CD14-positive monocyte (primary cell): ENCODE data around the gene MRPS23. TPM values are rescaled to one million over a fixed set of nuclear protein-coding genes. Genes with fewer than 3 reads are reported as not detected.

Experiments used
- DNase-seq, 3 donors: peaks; one replicate each; pipeline ENCODE4 v3.0.0-alpha.2; 2011 to 2022
- H2AFZ ChIP-seq: 2 replicates; pipeline ENCODE4 v1.6.0; 2012; ENCODE audit warnings: mild to moderate bottlenecking, low read depth, low read length, inconsistent platforms; ENCODE audit not compliant: insufficient read depth, poor library complexity, severe bottlenecking
- H3K27ac ChIP-seq, 2 donors: 1 replicate in 1 of 2; 2 replicates in 1 of 2; pipeline ENCODE4 v1.5.1; 2012 to 2013; ENCODE audit warnings: low read length in 2 of 2, control low read depth in 1 of 2, inconsistent platforms in 1 of 2, low read depth in 1 of 2, mild to moderate bottlenecking in 1 of 2
- H3K27me3 ChIP-seq, 2 donors: one replicate each; pipeline versions ENCODE4 v1.6.0 to v1.6.1; 2011 to 2013; ENCODE audit warnings: low read length in 2 of 2; ENCODE audit not compliant: control insufficient read depth in 2 of 2, insufficient read depth in 2 of 2
- H3K36me3 ChIP-seq, 2 donors: replicated peaks in 1 of 2; 1 replicate in 1 of 2; 2 replicates in 1 of 2; pipeline versions ENCODE4 v1.5.1 to v1.6.1; 2012 to 2013; ENCODE audit warnings: low read length in 2 of 2, control low read depth in 1 of 2, inconsistent platforms in 1 of 2, mild to moderate bottlenecking in 1 of 2; ENCODE audit not compliant: insufficient read depth in 2 of 2, control insufficient read depth in 1 of 2
- H3K4me1 ChIP-seq, 2 donors: 1 replicate in 1 of 2; 2 replicates in 1 of 2; pipeline versions ENCODE4 v1.5.1 to v1.6.1; 2012 to 2013; ENCODE audit warnings: low read length in 2 of 2, control low read depth in 1 of 2, inconsistent platforms in 1 of 2, mild to moderate bottlenecking in 1 of 2, moderate library complexity in 1 of 2; ENCODE audit not compliant: insufficient read depth in 2 of 2, control insufficient read depth in 1 of 2
- H3K4me2 ChIP-seq: replicated peaks from 2 replicates; pipeline ENCODE3; 2012; ENCODE audit warnings: low read length, moderate library complexity, mild to moderate bottlenecking; ENCODE audit not compliant: poor library complexity, severe bottlenecking; ENCODE audit errors: extremely low read depth
- H3K4me3 ChIP-seq, 3 experiments: fragments of 200-600 bp in 1 of 3; sonication (generic) in 1 of 3; replicated peaks in 1 of 3; 1 replicate in 2 of 3; 2 replicates in 1 of 3; pipeline ENCODE4 v1.5.1; 2011 to 2013; ENCODE audit warnings: low read length in 3 of 3, mild to moderate bottlenecking in 3 of 3, control low read depth in 2 of 3, low read depth in 2 of 3, inconsistent platforms in 1 of 3, moderate library complexity in 1 of 3
- H3K79me2 ChIP-seq: 2 replicates; pipeline ENCODE4 v1.6.0; 2012; ENCODE audit warnings: mild to moderate bottlenecking, control low read depth, inconsistent platforms, low read length, moderate library complexity; ENCODE audit not compliant: insufficient read depth
- H3K9ac ChIP-seq: 2 replicates; pipeline ENCODE4 v1.6.0; 2017; ENCODE audit warnings: low read length, mild to moderate bottlenecking; ENCODE audit not compliant: insufficient read depth, poor library complexity, severe bottlenecking
- H3K9me3 ChIP-seq, 2 donors: replicated peaks in 1 of 2; 1 replicate in 1 of 2; 2 replicates in 1 of 2; pipeline versions ENCODE4 v1.5.1 to v1.6.1; 2012 to 2013; ENCODE audit warnings: low read length in 2 of 2, control low read depth in 1 of 2; ENCODE audit not compliant: control insufficient read depth in 1 of 2, insufficient read depth in 1 of 2
- H4K20me1 ChIP-seq: 2 replicates; pipeline ENCODE4 v1.6.0; 2012; ENCODE audit warnings: mild to moderate bottlenecking, low read length, control low read depth, moderate library complexity; ENCODE audit not compliant: insufficient read depth
- H3K27ac Mint-ChIP-seq, 7 donors: one replicate each; pipeline ENCODE4 v1.8.0; 2020; ENCODE audit warnings: mild to moderate bottlenecking in 7 of 7, mixed read lengths in 7 of 7, moderate library complexity in 6 of 7, inconsistent platforms in 2 of 7
- H3K27me3 Mint-ChIP-seq, 3 donors: one replicate each; pipeline ENCODE4 v1.8.0; 2021 to 2022; ENCODE audit warnings: low read depth in 3 of 3, mild to moderate bottlenecking in 3 of 3, mixed read lengths in 3 of 3, moderate library complexity in 3 of 3, inconsistent platforms in 1 of 3
- H3K36me3 Mint-ChIP-seq, 2 donors: one replicate each; pipeline ENCODE4 v1.8.0; 2020; ENCODE audit warnings: mixed read lengths in 2 of 2, inconsistent platforms in 1 of 2, mild to moderate bottlenecking in 1 of 2
- H3K4me1 Mint-ChIP-seq: one replicate; pipeline ENCODE4 v1.8.0; 2020; ENCODE audit warnings: mild to moderate bottlenecking, mixed read lengths
- H3K4me3 Mint-ChIP-seq, 2 donors: one replicate each; pipeline ENCODE4 v1.8.0; 2020; ENCODE audit warnings: mild to moderate bottlenecking in 2 of 2, mixed read lengths in 2 of 2, moderate library complexity in 1 of 2
- H3K9me3 Mint-ChIP-seq, 7 donors: one replicate each; pipeline ENCODE4 v1.8.0; 2020 to 2022; ENCODE audit warnings: mixed read lengths in 7 of 7, mild to moderate bottlenecking in 6 of 7, moderate library complexity in 6 of 7, inconsistent platforms in 2 of 7
- WGBS: methylation state at CpG from one replicate; pipeline ENCODE4 v1.1.5; 2013; ENCODE audit warnings: missing lambda C conversion rate; ENCODE audit not compliant: insufficient coverage; 5-methylcytosine and 5-hydroxymethylcytosine counted together
- intact Hi-C, 2 donors: fragments of 100-400 bp; cut with micrococcal nuclease; formaldehyde crosslinking; loops; one replicate each; pipeline versions ENCODE4 v1.15.0 to v1.15.1; 2023
- polyA plus RNA-seq, 3 donors: library from polyadenylated mRNA; depleted of rRNA in 1 of 3; unstranded in 2 of 3; stranded (reverse) in 1 of 3; fragments of 300-500 nt in 2 of 3; fragments of >200 nt in 1 of 3; fragmentation: Illumina TruSeq in 2 of 3; gene quantifications; 1 replicate in 2 of 3; 2 replicates in 1 of 3; pipeline ENCODE4 v1.2.3, GENCODE V29; 2012 to 2021
- TF ChIP-seq, protein P1 (sequence below): fragments of 200-600 bp; IDR thresholded peaks from one replicate; pipeline ENCODE4 v1.8.0; 2022; ENCODE audit warnings: antibody characterized with exemption, mild to moderate bottlenecking

MRPS23 gene
- polyA plus RNA-seq, 3 donors = 14.5 to 40.6 (median 32.7) TPM

DNA sequence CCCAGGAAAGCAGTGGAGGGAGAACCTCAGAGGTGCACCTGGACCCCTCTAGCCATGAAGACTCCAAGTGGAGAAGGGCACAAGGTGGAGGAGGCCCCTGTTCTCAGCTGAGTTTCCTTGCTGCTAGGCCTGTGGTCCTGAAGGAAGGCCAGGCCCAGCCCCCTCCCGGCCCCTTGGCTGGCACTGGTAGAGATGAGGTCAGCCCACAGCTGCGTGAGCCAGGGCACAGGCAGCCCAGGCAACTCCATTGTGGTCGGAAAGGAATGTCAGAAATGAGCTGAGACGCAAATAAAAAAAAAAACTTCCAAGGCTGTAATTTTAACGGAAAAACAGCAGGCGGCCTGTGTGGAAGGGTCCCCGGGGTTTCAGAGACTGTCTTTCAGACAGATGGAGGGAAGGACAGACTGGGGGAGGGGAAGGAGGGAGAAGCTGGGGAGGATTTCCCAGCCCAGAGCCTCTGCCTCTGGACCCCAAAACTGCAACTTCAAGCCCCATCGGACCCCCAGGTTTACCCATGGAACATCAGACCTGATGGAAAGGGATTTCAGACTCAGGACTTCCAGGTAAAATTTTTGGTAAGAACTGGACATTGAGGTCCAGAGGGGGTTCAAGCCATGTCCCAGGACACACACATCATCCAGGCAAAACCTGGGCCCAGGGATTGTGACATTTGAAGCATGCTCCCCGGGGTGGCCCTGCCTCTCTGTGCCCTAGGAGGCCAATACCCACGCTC lies 25.6 kb upstream of the MRPS23 start:
- no peak overlapping the region for H3K27ac ChIP-seq
- WGBS = 34% methylated on average over 6 of the region's 10 CpGs
- H3K4me1 Mint-ChIP-seq = peaks cover 51% of the 10 kb centered on the region
- peaks cover 17% of the 10 kb centered on the region for H4K20me1 ChIP-seq
- H3K27ac Mint-ChIP-seq = peak overlapping the region in 1 of 7 donors; percentile 45
- H3K9ac ChIP-seq = no peak overlapping the region
- TF ChIP-seq, protein P1, sequence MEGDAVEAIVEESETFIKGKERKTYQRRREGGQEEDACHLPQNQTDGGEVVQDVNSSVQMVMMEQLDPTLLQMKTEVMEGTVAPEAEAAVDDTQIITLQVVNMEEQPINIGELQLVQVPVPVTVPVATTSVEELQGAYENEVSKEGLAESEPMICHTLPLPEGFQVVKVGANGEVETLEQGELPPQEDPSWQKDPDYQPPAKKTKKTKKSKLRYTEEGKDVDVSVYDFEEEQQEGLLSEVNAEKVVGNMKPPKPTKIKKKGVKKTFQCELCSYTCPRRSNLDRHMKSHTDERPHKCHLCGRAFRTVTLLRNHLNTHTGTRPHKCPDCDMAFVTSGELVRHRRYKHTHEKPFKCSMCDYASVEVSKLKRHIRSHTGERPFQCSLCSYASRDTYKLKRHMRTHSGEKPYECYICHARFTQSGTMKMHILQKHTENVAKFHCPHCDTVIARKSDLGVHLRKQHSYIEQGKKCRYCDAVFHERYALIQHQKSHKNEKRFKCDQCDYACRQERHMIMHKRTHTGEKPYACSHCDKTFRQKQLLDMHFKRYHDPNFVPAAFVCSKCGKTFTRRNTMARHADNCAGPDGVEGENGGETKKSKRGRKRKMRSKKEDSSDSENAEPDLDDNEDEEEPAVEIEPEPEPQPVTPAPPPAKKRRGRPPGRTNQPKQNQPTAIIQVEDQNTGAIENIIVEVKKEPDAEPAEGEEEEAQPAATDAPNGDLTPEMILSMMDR = no peak
- H3K4me1 ChIP-seq = peaks cover 35 to 46% of the 10 kb centered on the region in 2 donors
- H3K4me3 ChIP-seq = no peak overlapping the region
- peaks cover 12 to 57% of the 10 kb centered on the region in 2 donors for H3K36me3 ChIP-seq
- peaks cover 9 to 14% (median 11%) of the 10 kb centered on the region in 3 donors for H3K27me3 Mint-ChIP-seq
- no peaks in the 10 kb centered on the region for H3K79me2 ChIP-seq
- intact Hi-C loops = no loop called here
- no peak overlapping the region for H2AFZ ChIP-seq
- H3K4me2 ChIP-seq = peak overlapping the region; percentile 63
- H3K27me3 ChIP-seq = no peaks in the 10 kb centered on the region
- peak overlapping the region; percentile 68 to 73 for H3K4me3 Mint-ChIP-seq
- peaks cover 46 to 75% of the 10 kb centered on the region in 2 donors for H3K36me3 Mint-ChIP-seq
- no peak for DNase-seq
- H3K9me3 ChIP-seq = no peaks in the 10 kb centered on the region
- H3K9me3 Mint-ChIP-seq = peaks cover 0 to 3% (median 0%) of the 10 kb centered on the region in 7 donors

DNA sequence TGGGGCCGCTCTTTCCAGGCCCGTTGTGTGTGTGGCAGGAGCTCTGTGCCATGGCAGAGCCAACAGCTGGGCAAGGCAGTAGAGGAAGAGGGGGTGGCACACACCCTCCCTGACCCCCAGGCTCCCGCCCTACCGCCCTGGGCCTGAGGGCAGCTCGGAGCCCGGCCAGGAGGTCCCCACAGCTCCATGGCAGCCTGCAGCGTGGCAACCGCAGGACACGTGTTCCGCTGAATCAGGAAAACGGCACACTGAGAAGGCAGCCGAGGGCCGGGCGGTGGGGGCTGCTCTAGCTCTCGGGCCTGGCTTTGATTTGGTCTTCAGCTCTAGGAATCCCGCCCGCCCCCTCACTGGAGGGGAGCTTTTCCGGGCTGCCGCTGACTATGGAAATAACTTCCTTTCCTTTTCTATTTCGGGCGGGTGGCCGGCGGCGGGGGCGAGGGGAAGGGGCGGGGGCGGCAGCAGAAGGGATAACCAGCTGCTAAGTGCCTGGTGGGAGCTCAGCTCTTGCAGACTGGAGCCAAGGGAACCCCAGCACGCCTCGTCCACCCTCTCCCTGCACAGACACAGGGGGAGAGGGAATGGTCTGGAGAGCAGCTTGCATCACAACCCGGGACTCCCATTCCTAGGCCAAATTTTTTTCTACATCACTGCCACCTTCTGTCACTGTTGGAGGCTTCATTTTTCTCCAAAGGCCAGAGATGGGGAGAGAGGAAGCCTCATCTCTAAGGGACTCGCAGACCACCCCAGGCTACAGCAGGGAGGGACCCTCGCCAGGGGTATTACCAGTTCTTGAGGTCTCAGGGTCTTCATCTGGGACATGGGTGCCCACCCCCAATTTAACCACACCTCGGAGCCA lies 24.8 kb upstream of the MRPS23 start:
- Histone ChIP-seq H3K27ac (no peak overlapping the region), H3K4me2 (peak overlapping the region; percentile 63), H4K20me1 (peaks cover 17% of the 10 kb centered on the region), H3K4me3 (peak overlapping the region in 2 of 3 experiments; percentile 4 to 59), H3K27me3 (no peaks in the 10 kb centered on the region), H3K36me3 (peaks cover 12 to 58% of the 10 kb centered on the region in 2 donors), H3K9me3 (no peaks in the 10 kb centered on the region), H3K9ac (peak overlapping the region; percentile 18), H2AFZ (peak overlapping the region; percentile 37), H3K79me2 (no peaks in the 10 kb centered on the region), H3K4me1 (peaks cover 35 to 47% of the 10 kb centered on the region in 2 donors)
- Mint-ChIP-seq H3K4me3 (peak overlapping the region; percentile 68 to 73), H3K36me3 (peaks cover 52 to 75% of the 10 kb centered on the region in 2 donors), H3K27me3 (peaks cover 11 to 14% (median 11%) of the 10 kb centered on the region in 3 donors), H3K27ac (no peak overlapping the region), H3K4me1 (peaks cover 56% of the 10 kb centered on the region), H3K9me3 (peaks cover 0 to 3% (median 0%) of the 10 kb centered on the region in 7 donors)
- peak in 2 of 3 donors; percentile 37 to 47 for DNase-seq
- intact Hi-C loops = loop anchor here in 1 of 2 donors (5.0 kb wide), 1 partner anchor 53 kb away; no protein-coding TSS in a partner anchor
- 3% methylated on average over 20 of the region's 33 CpGs for WGBS
- TF ChIP-seq, protein P1 = no peak
